HCT116 (cell line): Measurements from ENCODE around the gene MLPH. TPM values are rescaled to one million over a fixed set of nuclear protein-coding genes. Genes with fewer than 3 reads are reported as not detected.

ENCODE experiments used
- ATAC-seq: fragments of 200-7000 bp; cut with Tn5 transposase; 2 replicates; pipeline ENCODE4 v1.9.1; 2020; ENCODE audit warnings: mild to moderate bottlenecking, moderate library complexity
- BruUV-seq: library from RNA; stranded (reverse); fragments of 400-500 nt; replicated peaks from 2 replicates; lab custom pipeline; 2021; lab: Mats Ljungman, UMichigan
- CTCF ChIA-PET: fragments of 300-600 bp; sonication (Branson Sonifier 250); formaldehyde crosslinking; loops from one replicate; lab custom pipeline; 2021; ENCODE audit warnings: antibody characterized with exemption; lab: Charles Lee
- POLR2A ChIA-PET: fragments of 300-600, 350-600 bp; sonication (Branson Sonifier 250); formaldehyde crosslinking; loops from one replicate; lab custom pipeline; 2021; ENCODE audit warnings: antibody characterized with exemption; lab: Charles Lee
- RAD21 ChIA-PET, 2 experiments: fragments of 300-600 bp; sonication (Branson Sonifier 250); formaldehyde crosslinking; loops; one replicate each; lab custom pipeline; 2023; ENCODE audit warnings: low total read pairs in 2 of 2; ENCODE audit not compliant: uncharacterized antibody in 2 of 2, unreplicated experiment in 2 of 2, low non-redundant PET in 1 of 2; lab: Charles Lee
- DNase-seq: peaks from one replicate; pipeline ENCODE4 v3.0.0-alpha.2; 2010; ENCODE audit warnings: low read depth, low spot score
- H2AFZ ChIP-seq: fragments of 200-600 bp; shearing (Covaris generic), sonication (generic); 2 replicates; pipeline ENCODE4 v1.6.1; 2017; ENCODE audit warnings: low read depth, mixed run types, mixed read lengths, antibody characterized with exemption, low read length; ENCODE audit not compliant: poor library complexity, severe bottlenecking
- H3K27ac ChIP-seq: 2 replicates; pipeline ENCODE4 v1.5.1; 2012; ENCODE audit warnings: low read depth, low read length
- H3K27me3 ChIP-seq: fragments of 200-600 bp; sonication (generic); 2 replicates; pipeline ENCODE4 v1.6.1; 2016; ENCODE audit warnings: mixed run types, low read length, mixed read lengths; ENCODE audit not compliant: insufficient read depth
- H3K36me3 ChIP-seq, 2 experiments: fragments of 200-500 bp in 1 of 2; fragments of 200-600 bp in 1 of 2; sonication (Bioruptor generic) in 1 of 2; sonication (generic) in 1 of 2; 2 replicates each; pipeline versions ENCODE4 v1.5.1 to v1.6.1; 2014 to 2016; ENCODE audit warnings: low read length in 2 of 2, inconsistent platforms in 1 of 2, mixed read lengths in 1 of 2, mixed run types in 1 of 2; ENCODE audit not compliant: insufficient read depth in 2 of 2, control insufficient read depth in 1 of 2
- H3K4me1 ChIP-seq, 2 experiments: fragments of 200-600 bp in 1 of 2; sonication (generic) in 1 of 2; 2 replicates each; pipeline versions ENCODE4 v1.5.1 to v1.6.1; 2012 to 2017; ENCODE audit warnings: low read length in 2 of 2, inconsistent platforms in 1 of 2, mild to moderate bottlenecking in 1 of 2, mixed read lengths in 1 of 2, mixed run types in 1 of 2, moderate library complexity in 1 of 2; ENCODE audit not compliant: insufficient read depth in 2 of 2, control insufficient read depth in 1 of 2
- H3K4me2 ChIP-seq: fragments of 200-600 bp; sonication (generic); 2 replicates; pipeline ENCODE4 v1.6.1; 2017; ENCODE audit warnings: mixed run types, low read length, mixed read lengths
- H3K4me3 ChIP-seq, 2 experiments: fragments of 200-600 bp in 1 of 2; sonication (generic) in 1 of 2; replicated peaks in 1 of 2; 2 replicates each; pipeline ENCODE4 v1.5.1; 2011 to 2016; ENCODE audit warnings: low read length in 2 of 2, control low read depth in 1 of 2, low read depth in 1 of 2, mild to moderate bottlenecking in 1 of 2, mixed read lengths in 1 of 2, mixed run types in 1 of 2
- H3K79me2 ChIP-seq: fragments of 200-600 bp; sonication (generic); 2 replicates; pipeline ENCODE4 v1.6.1; 2017; ENCODE audit warnings: mild to moderate bottlenecking, mixed run types, low read length, moderate library complexity, mixed read lengths; ENCODE audit not compliant: insufficient read depth
- H3K9ac ChIP-seq: fragments of 200-600 bp; sonication (generic); 2 replicates; pipeline ENCODE4 v1.6.1; 2016; ENCODE audit warnings: low read length, mixed read lengths
- H3K9me2 ChIP-seq: fragments of 200-600 bp; sonication (generic), shearing (Covaris generic); 2 replicates; pipeline ENCODE4 v1.6.1; 2017; ENCODE audit warnings: mixed run types, mild to moderate bottlenecking, moderate library complexity; ENCODE audit not compliant: insufficient read depth
- H3K9me3 ChIP-seq, 2 experiments: fragments of 200-500 bp in 1 of 2; fragments of 200-600 bp in 1 of 2; sonication (Bioruptor generic) in 1 of 2; sonication (generic) in 1 of 2; 2 replicates each; pipeline ENCODE4 v1.6.1; 2014 to 2017; ENCODE audit warnings: low read length in 2 of 2, mixed read lengths in 2 of 2, inconsistent platforms in 1 of 2, low read depth in 1 of 2, mild to moderate bottlenecking in 1 of 2, mixed run types in 1 of 2, moderate library complexity in 1 of 2; ENCODE audit not compliant: control insufficient read depth in 1 of 2, insufficient read depth in 1 of 2
- H4K20me1 ChIP-seq: fragments of 200-600 bp; sonication (generic), shearing (Covaris generic); 2 replicates; pipeline ENCODE4 v1.6.1; 2017; ENCODE audit warnings: mixed run types, mild to moderate bottlenecking, moderate library complexity; ENCODE audit not compliant: insufficient read depth
- CBX3 ChIP-seq: IDR thresholded peaks from 2 replicates; pipeline ENCODE4 v1.6.1; 2012; ENCODE audit warnings: low read depth
- CEBPB ChIP-seq: IDR thresholded peaks from 2 replicates; pipeline ENCODE4 v1.6.1; 2012; ENCODE audit warnings: low read depth
- EZH2 ChIP-seq: fragments of 200-600 bp; sonication (generic); IDR thresholded peaks from 2 replicates; pipeline ENCODE4 v1.6.1; 2017; ENCODE audit warnings: antibody characterized with exemption, mixed run types
- EZH2phosphoT487 ChIP-seq: fragments of 200-600 bp; IDR thresholded peaks from 2 replicates; pipeline ENCODE4 v1.6.1; 2018; ENCODE audit warnings: antibody characterized with exemption, borderline replicate concordance
- FOSL1 ChIP-seq: IDR thresholded peaks from 2 replicates; pipeline ENCODE4 v1.6.1; 2012; ENCODE audit warnings: low read depth
- POLR2A ChIP-seq: IDR thresholded peaks from 2 replicates; pipeline ENCODE4 v1.7.0; 2011; ENCODE audit warnings: borderline replicate concordance; ENCODE audit not compliant: insufficient read depth, insufficient read length; ENCODE audit errors: extremely low read depth
- RAD21 ChIP-seq: IDR thresholded peaks from 2 replicates; pipeline ENCODE4 v1.6.1; 2012; ENCODE audit warnings: low read depth, mild to moderate bottlenecking
- TCF7L2 ChIP-seq: IDR thresholded peaks from 2 replicates; pipeline ENCODE4 v1.7.0; 2011; ENCODE audit warnings: borderline replicate concordance, inconsistent platforms; ENCODE audit not compliant: insufficient read depth, insufficient read length; ENCODE audit errors: extremely low read depth
- ZFX ChIP-seq: fragments of 450-650 bp; IDR thresholded peaks from 2 replicates; pipeline ENCODE4 v1.6.1; 2017
- ZNF274 ChIP-seq: fragments of 200-500 bp; sonication (Bioruptor generic); IDR thresholded peaks from 2 replicates; pipeline ENCODE4 v1.6.1; 2014; ENCODE audit warnings: mild to moderate bottlenecking, low read depth, low read length, inconsistent platforms
- intact Hi-C: fragments of 100-400 bp; cut with micrococcal nuclease; formaldehyde crosslinking; loops from 2 replicates; pipeline ENCODE4 v1.10.0; 2022
- total RNA-seq: library from RNA; stranded (reverse); gene quantifications from one replicate; pipeline ENCODE4 v1.2.1, GENCODE V29; 2021; ENCODE audit not compliant: unreplicated experiment
- TF ChIP-seq, protein P1 (sequence below): IDR thresholded peaks from 2 replicates; pipeline ENCODE4 v1.6.1; 2011; ENCODE audit warnings: mild to moderate bottlenecking, low read length, moderate library complexity; ENCODE audit not compliant: insufficient replicate concordance; ENCODE audit errors: extremely low read depth
- TF ChIP-seq, protein P2 (sequence below): IDR thresholded peaks from 2 replicates; pipeline ENCODE4 v1.6.1; 2012
- TF ChIP-seq, protein P3 (sequence below): IDR thresholded peaks from 2 replicates; pipeline ENCODE4 v1.6.1; 2012; ENCODE audit warnings: low read depth

The MLPH gene
- total RNA-seq, 1 experiment from 2014 or later = 81.4 TPM

DNA sequence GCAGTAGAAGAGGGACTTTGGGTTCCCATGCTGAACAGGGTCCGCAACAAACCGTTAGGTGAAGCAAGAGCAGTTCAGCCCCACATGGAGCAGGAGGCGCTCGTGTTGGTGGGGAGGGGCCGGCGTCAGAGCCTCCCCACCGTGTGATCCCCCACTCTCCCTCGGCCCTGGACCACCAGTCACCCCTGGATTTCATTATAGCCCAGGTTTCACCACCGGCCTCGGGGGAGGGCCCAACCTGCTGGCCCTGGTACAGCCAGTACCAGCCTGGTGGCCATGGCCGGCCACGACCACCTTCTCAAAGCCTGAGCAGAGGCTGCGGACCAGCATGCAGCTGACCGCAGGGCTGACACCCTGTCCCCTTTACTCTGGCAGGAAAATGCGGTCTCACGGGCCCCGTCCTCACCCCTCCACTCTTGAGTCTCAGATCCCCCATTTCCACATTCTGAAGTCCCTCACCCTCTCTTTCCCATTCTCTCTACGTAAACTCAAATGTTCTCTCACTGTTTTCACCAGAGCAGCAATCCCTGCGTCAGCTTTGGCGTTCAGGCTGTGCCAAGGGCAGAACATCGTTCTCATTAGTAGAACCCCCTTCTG lies 8.6 kb downstream of the MLPH start (continued):
- TF ChIP-seq, protein P1, sequence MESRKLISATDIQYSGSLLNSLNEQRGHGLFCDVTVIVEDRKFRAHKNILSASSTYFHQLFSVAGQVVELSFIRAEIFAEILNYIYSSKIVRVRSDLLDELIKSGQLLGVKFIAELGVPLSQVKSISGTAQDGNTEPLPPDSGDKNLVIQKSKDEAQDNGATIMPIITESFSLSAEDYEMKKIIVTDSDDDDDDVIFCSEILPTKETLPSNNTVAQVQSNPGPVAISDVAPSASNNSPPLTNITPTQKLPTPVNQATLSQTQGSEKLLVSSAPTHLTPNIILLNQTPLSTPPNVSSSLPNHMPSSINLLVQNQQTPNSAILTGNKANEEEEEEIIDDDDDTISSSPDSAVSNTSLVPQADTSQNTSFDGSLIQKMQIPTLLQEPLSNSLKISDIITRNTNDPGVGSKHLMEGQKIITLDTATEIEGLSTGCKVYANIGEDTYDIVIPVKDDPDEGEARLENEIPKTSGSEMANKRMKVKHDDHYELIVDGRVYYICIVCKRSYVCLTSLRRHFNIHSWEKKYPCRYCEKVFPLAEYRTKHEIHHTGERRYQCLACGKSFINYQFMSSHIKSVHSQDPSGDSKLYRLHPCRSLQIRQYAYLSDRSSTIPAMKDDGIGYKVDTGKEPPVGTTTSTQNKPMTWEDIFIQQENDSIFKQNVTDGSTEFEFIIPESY = no peak
- TF ChIP-seq ZFX = no peak
- no peak for TF ChIP-seq POLR2A
- no peak for TF ChIP-seq FOSL1
- TF ChIP-seq EZH2phosphoT487 = no peak
- TF ChIP-seq CEBPB = no peak
- no peak for TF ChIP-seq RAD21

DNA sequence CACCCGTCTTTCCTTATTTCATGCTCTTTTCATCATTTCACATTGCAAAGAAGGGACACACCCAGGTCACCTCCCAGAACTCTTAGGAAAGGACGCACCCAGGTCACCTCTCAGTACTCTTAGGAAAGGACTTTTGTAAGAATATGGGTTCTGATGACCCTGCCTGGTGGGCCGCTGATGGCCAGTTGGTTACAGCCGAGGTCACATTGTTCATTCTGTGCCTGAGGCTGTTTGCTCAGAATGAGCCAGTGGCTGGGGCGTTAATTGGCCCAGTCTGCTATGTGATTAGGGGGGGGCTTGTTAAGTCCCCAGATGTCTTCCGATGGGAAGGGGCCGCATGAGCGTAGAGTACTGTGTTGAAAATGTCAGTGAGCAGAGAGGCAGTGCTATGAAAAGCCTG lies 9.4 kb downstream of the MLPH start:
- no peaks in the 10 kb centered on the region for H3K9me2 ChIP-seq
- ATAC-seq = no peak
- no peak overlapping the region for H3K9ac ChIP-seq
- H3K27me3 ChIP-seq = no peaks in the 10 kb centered on the region
- TF ChIP-seq, protein P2, sequence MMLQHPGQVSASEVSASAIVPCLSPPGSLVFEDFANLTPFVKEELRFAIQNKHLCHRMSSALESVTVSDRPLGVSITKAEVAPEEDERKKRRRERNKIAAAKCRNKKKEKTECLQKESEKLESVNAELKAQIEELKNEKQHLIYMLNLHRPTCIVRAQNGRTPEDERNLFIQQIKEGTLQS = no peak
- no peak for TF ChIP-seq ZFX
- no peak for TF ChIP-seq EZH2
- TF ChIP-seq, protein P3, sequence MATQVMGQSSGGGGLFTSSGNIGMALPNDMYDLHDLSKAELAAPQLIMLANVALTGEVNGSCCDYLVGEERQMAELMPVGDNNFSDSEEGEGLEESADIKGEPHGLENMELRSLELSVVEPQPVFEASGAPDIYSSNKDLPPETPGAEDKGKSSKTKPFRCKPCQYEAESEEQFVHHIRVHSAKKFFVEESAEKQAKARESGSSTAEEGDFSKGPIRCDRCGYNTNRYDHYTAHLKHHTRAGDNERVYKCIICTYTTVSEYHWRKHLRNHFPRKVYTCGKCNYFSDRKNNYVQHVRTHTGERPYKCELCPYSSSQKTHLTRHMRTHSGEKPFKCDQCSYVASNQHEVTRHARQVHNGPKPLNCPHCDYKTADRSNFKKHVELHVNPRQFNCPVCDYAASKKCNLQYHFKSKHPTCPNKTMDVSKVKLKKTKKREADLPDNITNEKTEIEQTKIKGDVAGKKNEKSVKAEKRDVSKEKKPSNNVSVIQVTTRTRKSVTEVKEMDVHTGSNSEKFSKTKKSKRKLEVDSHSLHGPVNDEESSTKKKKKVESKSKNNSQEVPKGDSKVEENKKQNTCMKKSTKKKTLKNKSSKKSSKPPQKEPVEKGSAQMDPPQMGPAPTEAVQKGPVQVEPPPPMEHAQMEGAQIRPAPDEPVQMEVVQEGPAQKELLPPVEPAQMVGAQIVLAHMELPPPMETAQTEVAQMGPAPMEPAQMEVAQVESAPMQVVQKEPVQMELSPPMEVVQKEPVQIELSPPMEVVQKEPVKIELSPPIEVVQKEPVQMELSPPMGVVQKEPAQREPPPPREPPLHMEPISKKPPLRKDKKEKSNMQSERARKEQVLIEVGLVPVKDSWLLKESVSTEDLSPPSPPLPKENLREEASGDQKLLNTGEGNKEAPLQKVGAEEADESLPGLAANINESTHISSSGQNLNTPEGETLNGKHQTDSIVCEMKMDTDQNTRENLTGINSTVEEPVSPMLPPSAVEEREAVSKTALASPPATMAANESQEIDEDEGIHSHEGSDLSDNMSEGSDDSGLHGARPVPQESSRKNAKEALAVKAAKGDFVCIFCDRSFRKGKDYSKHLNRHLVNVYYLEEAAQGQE = no peak
- TF ChIP-seq TCF7L2 = no peak
- TF ChIP-seq CBX3 = no peak
- TF ChIP-seq CEBPB = no peak
- TF ChIP-seq ZNF274 = no peak
- TF ChIP-seq POLR2A = no peak
- no peak overlapping the region for H3K27ac ChIP-seq
- no TSS peak for BruUV-seq
- no peak overlapping the region for H2AFZ ChIP-seq
- RAD21 ChIA-PET = no interaction called here
- H3K9me3 ChIP-seq = peaks cover 3 to 8% of the 10 kb centered on the region in 2 experiments; a peak in 2 of 4 replicates
- CTCF ChIA-PET = no interaction called here
- H4K20me1 ChIP-seq = no peaks in the 10 kb centered on the region
- no peak overlapping the region for H3K4me2 ChIP-seq
- peaks cover 18 to 60% of the 10 kb centered on the region in 2 experiments for H3K4me1 ChIP-seq
- intact Hi-C loops = no loop called here
- POLR2A ChIA-PET = no interaction called here
- H3K79me2 ChIP-seq = peaks cover 44% of the 10 kb centered on the region
- H3K4me3 ChIP-seq = no peak overlapping the region
- peaks cover 11 to 61% of the 10 kb centered on the region in 2 experiments for H3K36me3 ChIP-seq
- no peak for DNase-seq
